HepG2 (cell line): Measurements from ENCODE around the gene XRCC1. TPM values are rescaled to one million over a fixed set of nuclear protein-coding genes. Genes with fewer than 3 reads are reported as not detected.

Experiments used
- ATAC-seq: fragments of 200-7000 bp; cut with Tn5 transposase; 3 replicates; pipeline ENCODE4 v1.9.1; 2020; ENCODE audit warnings: mild to moderate bottlenecking, moderate library complexity
- BruUV-seq: library from RNA; stranded (reverse); fragments of 400-500 nt; replicated peaks from 2 replicates; lab custom pipeline; 2021; lab: Mats Ljungman, UMichigan
- CTCF ChIA-PET: fragments of 300-600 bp; formaldehyde crosslinking; extraction: SDS; loops from one replicate; lab custom pipeline; 2021; ENCODE audit warnings: low total read pairs, inconsistent platforms, low intra/inter-chr PET ratio; lab: Yijun Ruan, JAX
- POLR2A ChIA-PET: fragments of 350-600 bp; sonication (Branson Sonifier 250); formaldehyde crosslinking; loops from one replicate; lab custom pipeline; 2020; ENCODE audit warnings: antibody characterized with exemption, inconsistent platforms; lab: Yijun Ruan, JAX
- DNase-seq: peaks from one replicate; pipeline ENCODE4 v3.0.0-alpha.2; 2015; ENCODE audit warnings: low spot score
- FAIRE-seq: peaks from 3 replicates; lab custom pipeline; 2011; peaks lifted over from hg19 to GRCh38; lab: Jason Lieb, UNC
- H2AFZ ChIP-seq: one replicate; pipeline ENCODE4 v1.6.1; 2011; ENCODE audit warnings: low read length, inconsistent platforms
- H3K27ac ChIP-seq: fragments of 300-600 bp; 3 replicates; pipeline ENCODE4 v1.8.0; 2011; ENCODE audit warnings: mixed run types, mild to moderate bottlenecking, mixed read lengths, low read length, inconsistent platforms; ENCODE audit not compliant: insufficient read depth; ENCODE audit errors: extremely low read length
- H3K27me3 ChIP-seq, 2 experiments: fragments of 200-600 bp in 1 of 2; 2 replicates in 1 of 2; 3 replicates in 1 of 2; pipeline versions ENCODE4 v1.6.0 to v1.8.0; 2011; ENCODE audit warnings: low read length in 2 of 2, mild to moderate bottlenecking in 2 of 2, moderate library complexity in 2 of 2, inconsistent platforms in 1 of 2; ENCODE audit not compliant: insufficient read depth in 2 of 2, control insufficient read depth in 1 of 2
- H3K36me3 ChIP-seq, 2 experiments: fragments of 200-600 bp in 1 of 2; replicated peaks in 1 of 2; 2 replicates in 1 of 2; 3 replicates in 1 of 2; pipeline versions ENCODE4 v1.5.1 to v1.8.0; 2011; ENCODE audit warnings: low read length in 2 of 2, inconsistent platforms in 1 of 2; ENCODE audit not compliant: insufficient read depth in 2 of 2, control insufficient read depth in 1 of 2
- H3K4me1 ChIP-seq: 2 replicates; pipeline ENCODE4 v1.5.1; 2012; ENCODE audit warnings: low read length, inconsistent platforms; ENCODE audit not compliant: insufficient read depth
- H3K4me2 ChIP-seq: 2 replicates; pipeline ENCODE4 v1.6.0; 2011; ENCODE audit warnings: low read depth, low read length, inconsistent platforms
- H3K4me3 ChIP-seq, 3 experiments: fragments of 200-600 bp in 1 of 3; sonication (generic), shearing (Covaris generic) in 1 of 3; replicated peaks in 1 of 3; 2 replicates each; pipeline ENCODE4 v1.5.1; 2011 to 2016; ENCODE audit warnings: low read length in 3 of 3, inconsistent platforms in 2 of 3, low read depth in 2 of 3, mild to moderate bottlenecking in 2 of 3, control low read depth in 1 of 3, mixed read lengths in 1 of 3; ENCODE audit not compliant: insufficient read depth in 1 of 3
- H3K79me2 ChIP-seq: one replicate; pipeline ENCODE4 v1.6.1; 2011; ENCODE audit warnings: low read length, inconsistent platforms; ENCODE audit not compliant: insufficient read depth
- H3K9ac ChIP-seq: 2 replicates; pipeline ENCODE4 v1.6.0; 2011; ENCODE audit warnings: mild to moderate bottlenecking, low read depth, low read length, inconsistent platforms; ENCODE audit not compliant: insufficient read depth
- H3K9me3 ChIP-seq: 2 replicates; pipeline ENCODE4 v1.5.1; 2012; ENCODE audit warnings: mild to moderate bottlenecking, low read length
- H4K20me1 ChIP-seq: 2 replicates; pipeline ENCODE4 v1.6.0; 2011; ENCODE audit warnings: inconsistent platforms, mild to moderate bottlenecking, low read length, moderate library complexity; ENCODE audit not compliant: insufficient read depth
- ERF ChIP-seq: IDR thresholded peaks from 2 replicates; pipeline ENCODE4 v1.6.1; 2018; ENCODE audit warnings: missing biosample characterization, missing genetic modification reagents
- SUZ12 ChIP-seq: fragments of 150-350 bp; IDR thresholded peaks from 2 replicates; pipeline ENCODE4 v1.6.1; 2014; ENCODE audit warnings: low read depth, low read length
- ZNF180 ChIP-seq: sonication (generic); formaldehyde crosslinking; IDR thresholded peaks from 2 replicates; pipeline ENCODE4 v1.4.0; 2020; ENCODE audit warnings: low read depth, missing genetic modification reagents, borderline replicate concordance
- ZNF235 ChIP-seq: sonication (generic); formaldehyde crosslinking; IDR thresholded peaks from 2 replicates; pipeline ENCODE4 v1.8.1; 2023; ENCODE audit warnings: mild to moderate bottlenecking, missing genetic modification reagents, borderline replicate concordance
- ZNF337 ChIP-seq: sonication (generic); formaldehyde crosslinking; IDR thresholded peaks from 2 replicates; pipeline ENCODE4 v1.5.1; 2020; ENCODE audit warnings: missing genetic modification reagents, low read depth, mild to moderate bottlenecking, borderline replicate concordance
- ZNF512B ChIP-seq: sonication (generic); formaldehyde crosslinking; IDR thresholded peaks from 2 replicates; pipeline ENCODE4 v1.5.1; 2020; ENCODE audit warnings: missing genetic modification reagents, mild to moderate bottlenecking, borderline replicate concordance
- ZNF572 ChIP-seq: sonication (generic); formaldehyde crosslinking; IDR thresholded peaks from 2 replicates; pipeline ENCODE4 v1.5.1; 2020; ENCODE audit warnings: mild to moderate bottlenecking, missing genetic modification reagents
- ZNF629 ChIP-seq: sonication (generic); formaldehyde crosslinking; conservative IDR thresholded peaks from 2 replicates; pipeline ENCODE4 v1.5.0; 2020; ENCODE audit warnings: missing genetic modification reagents
- ZSCAN12 ChIP-seq: sonication (generic); formaldehyde crosslinking; IDR thresholded peaks from 2 replicates; pipeline ENCODE4 v1.9.0; 2021; ENCODE audit warnings: mild to moderate bottlenecking, missing genetic modification reagents
- ZZZ3 ChIP-seq: sonication (generic); formaldehyde crosslinking; IDR thresholded peaks from 2 replicates; pipeline ENCODE4 v1.4.0; 2020; ENCODE audit warnings: missing genetic modification reagents, mild to moderate bottlenecking, borderline replicate concordance
- WGBS: methylation state at CpG from one replicate; pipeline ENCODE4 v1.1.6; 2017; ENCODE audit warnings: low lambda C conversion rate; 5-methylcytosine and 5-hydroxymethylcytosine counted together
- in situ Hi-C: cut with HindIII; loops from 2 replicates; pipeline ENCODE4 v1.10.0; 2017; ENCODE audit warnings: low pct_unique_long_range_greater_than_20kb; ENCODE audit not compliant: extremely low pct_ligation_motif_present
- intact Hi-C: fragments of 100-400 bp; cut with micrococcal nuclease; formaldehyde crosslinking; loops from one replicate; pipeline ENCODE4 v1.10.0; 2022; ENCODE audit not compliant: unreplicated experiment
- polyA plus RNA-seq, 8 experiments: library from polyadenylated mRNA; depleted of rRNA in 3 of 8; stranded (reverse) in 7 of 8; unstranded in 1 of 8; fragments of >200 nt; fragmentation: Illumina TruSeq in 4 of 8; extraction: Trizol in 4 of 8; gene quantifications; 2 replicates each; pipeline versions ENCODE4 v1.2.1 to v1.2.3, GENCODE V29; 2011 to 2016; ENCODE audit warnings: low read depth in 4 of 8, missing spikeins in 1 of 8, mixed read lengths in 1 of 8; ENCODE audit not compliant: insufficient read depth in 1 of 8
- total RNA-seq, 5 experiments: library from RNA; depleted of rRNA; stranded (reverse); fragments of >200 nt; fragmentation: Illumina TruSeq; extraction: Trizol; gene quantifications; 2 replicates each; pipeline ENCODE4 v1.2.3, GENCODE V29; 2016; ENCODE audit warnings: low read depth in 1 of 5

XRCC1 gene
- total and polyA plus RNA-seq, 2 of the 13 experiments (the other 11 are each of a cell fraction or from before 2014, with no cell fraction given), result 24.7 to 26.3 TPM

GRCh38 chr19:43506629-43507028 is 68.7 kb downstream of the XRCC1 start (continued):
- TF ChIP-seq ZNF512B (CRISPR knock-in tag) (no peak), ERF (CRISPR knock-in tag) (no peak), ZNF180 (CRISPR knock-in tag) (no peak), ZNF337 (CRISPR knock-in tag) (no peak), ZNF572 (CRISPR knock-in tag) (no peak), ZSCAN12 (CRISPR knock-in tag) (no peak), ZZZ3 (CRISPR knock-in tag) (no peak)

GRCh38 chr19:43505941-43506340 is 69.4 kb downstream of the XRCC1 start:
- 97% methylated on average over 5 of the region's 5 CpGs for WGBS
- CTCF ChIA-PET, result no interaction called here
- BruUV-seq, result no TSS peak

More at GRCh38 chr19:43505941-43506340, 69.4 kb downstream of the XRCC1 start:
- TF ChIP-seq SUZ12, result no peak
- TF ChIP-seq ZNF235, result 0 out of 2 replicates have a peak, but pooled peaks have one; percentile 1
- peak; percentile 45; the same call in 1 of the 2 replicates for TF ChIP-seq ZNF629
- no peaks in the 10 kb centered on the region; a peak in 1 of 5 replicates for H3K27me3 ChIP-seq
- POLR2A ChIA-PET, result no interaction called here
- H2AFZ ChIP-seq, result no peak overlapping the region
- H3K9me3 ChIP-seq, result no peaks in the 10 kb centered on the region
- H3K27ac ChIP-seq, result no peak overlapping the region
- no peak overlapping the region for H3K4me3 ChIP-seq
- H3K4me1 ChIP-seq, result peaks cover 34% of the 10 kb centered on the region
- peaks cover 1 to 8% of the 10 kb centered on the region in 2 experiments; a peak in 3 of 5 replicates for H3K36me3 ChIP-seq
- H4K20me1 ChIP-seq, result no peaks in the 10 kb centered on the region
- intact Hi-C loops (loop anchor here (2.0 kb wide), 1 partner anchor 43 kb away; no protein-coding TSS in a partner anchor), in situ Hi-C loops (no loop called here)
- no peak for ATAC-seq
- DNase-seq, result no peak
- no peak for FAIRE-seq
- no peak overlapping the region for H3K9ac ChIP-seq
- no peak overlapping the region for H3K4me2 ChIP-seq
- H3K79me2 ChIP-seq, result peaks cover 11% of the 10 kb centered on the region
